Glomerular visceral epithelial cell (primary cell): ENCODE measurements around the gene TBC1D22A.

Experiments used
- DNase-seq: peaks from one replicate; pipeline ENCODE4 v3.0.0-alpha.2; 2016; ENCODE audit errors: extremely low spot score

Gene TBC1D22A

DNA sequence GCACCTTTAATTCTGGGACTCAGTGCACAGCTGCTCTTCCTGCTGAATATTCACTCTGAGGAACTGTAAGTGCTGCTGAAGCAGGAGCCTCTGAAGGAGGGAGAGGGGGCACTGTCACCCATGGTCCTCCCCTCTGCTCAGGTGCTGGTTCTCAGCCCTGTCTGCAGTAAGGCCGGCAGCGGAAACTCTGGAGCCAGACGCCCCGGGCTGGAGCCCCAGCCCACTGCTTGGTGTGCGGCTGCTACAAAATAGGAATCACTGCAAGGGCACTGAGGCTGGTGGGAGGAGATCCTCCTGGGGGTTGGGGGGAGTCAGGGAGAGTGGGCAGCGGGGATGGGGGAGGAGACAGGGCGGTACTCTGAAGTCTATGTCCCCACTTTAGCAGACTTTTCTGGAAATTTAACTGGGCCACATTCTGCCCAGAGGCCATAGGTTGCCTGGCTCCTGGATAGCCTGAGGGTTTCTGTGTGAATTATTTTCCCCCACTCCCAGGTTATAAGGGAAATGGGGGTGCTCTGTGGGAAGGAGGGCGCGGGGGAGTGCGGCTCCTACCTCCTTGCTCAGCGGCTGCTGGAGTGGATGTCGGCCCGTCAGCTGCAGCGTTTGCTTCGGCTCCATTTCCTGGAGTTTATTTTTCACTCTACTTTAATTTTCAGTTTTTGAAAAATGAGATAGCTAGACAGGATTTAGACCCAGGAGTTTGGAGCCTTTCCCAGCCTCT, 33.6 kb downstream of the TBC1D22A start:
- DNase-seq, result no peak

DNA sequence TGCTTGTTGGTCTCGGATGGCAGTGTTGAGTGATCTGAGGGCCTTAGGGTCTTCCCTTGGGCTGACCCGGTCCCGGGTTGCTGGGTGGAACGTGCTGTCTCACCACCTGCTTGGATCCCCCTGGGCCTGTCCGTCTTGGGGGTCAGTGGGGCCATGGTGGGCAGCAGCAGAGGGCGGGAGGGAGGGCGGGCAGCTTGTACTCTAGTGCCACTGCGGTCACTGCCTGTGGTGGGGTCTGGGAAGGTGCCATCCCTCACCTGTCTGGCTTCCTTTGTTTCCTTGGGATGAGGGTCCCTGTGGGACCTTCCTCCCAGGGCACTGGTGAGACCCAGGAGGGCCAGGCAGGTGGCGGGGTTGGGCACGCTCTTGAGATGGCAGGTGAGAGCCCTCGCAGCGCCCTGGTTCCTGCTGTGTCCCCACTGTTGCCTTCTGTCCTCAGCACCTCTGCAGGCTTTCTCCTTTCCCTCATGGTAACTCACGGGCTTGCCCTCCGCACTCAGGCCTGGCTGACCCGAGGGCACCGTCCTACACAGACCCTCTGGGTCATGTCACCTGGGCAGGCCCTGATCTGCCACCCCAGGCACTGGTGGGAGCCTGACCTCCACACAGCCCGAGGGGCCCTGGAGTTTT, 34.2 kb downstream of the TBC1D22A start:
- DNase-seq, result no peak

DNA sequence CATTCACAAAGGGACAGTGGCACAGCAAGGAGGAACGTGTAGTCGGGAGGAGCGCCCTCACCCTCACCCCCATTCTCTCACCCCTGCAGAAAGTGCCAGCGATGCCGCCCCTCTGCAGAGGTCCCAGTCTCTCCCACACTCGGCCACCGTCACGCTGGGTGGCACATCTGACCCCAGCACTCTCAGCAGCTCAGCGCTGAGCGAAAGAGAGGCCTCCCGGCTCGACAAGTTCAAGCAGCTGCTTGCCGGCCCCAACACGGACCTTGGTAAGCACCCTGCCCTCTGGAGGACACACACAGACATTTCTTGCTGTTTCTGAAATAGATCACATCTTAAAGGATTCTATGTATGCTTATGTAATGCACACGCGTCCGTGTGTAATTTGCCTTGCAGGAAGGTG, 34.9 kb downstream of the TBC1D22A start:
- DNase-seq, result peak; percentile 11

DNA sequence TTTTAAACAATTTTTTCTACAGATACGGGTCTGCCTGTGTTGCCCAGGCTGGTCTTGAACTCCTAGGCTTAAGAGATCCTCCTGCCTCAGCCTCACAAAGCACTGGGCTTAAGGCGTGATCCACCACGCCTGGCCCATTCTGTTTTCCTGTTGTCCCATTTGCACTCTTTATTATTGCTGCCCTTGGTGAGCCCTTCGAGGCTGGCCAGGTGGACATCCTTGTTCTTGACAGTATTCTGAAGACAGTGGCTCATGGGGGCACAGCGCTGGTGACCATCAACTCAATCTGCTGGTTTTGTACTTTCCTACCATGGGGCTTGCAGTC, 35.6 kb downstream of the TBC1D22A start:
- no peak for DNase-seq

DNA sequence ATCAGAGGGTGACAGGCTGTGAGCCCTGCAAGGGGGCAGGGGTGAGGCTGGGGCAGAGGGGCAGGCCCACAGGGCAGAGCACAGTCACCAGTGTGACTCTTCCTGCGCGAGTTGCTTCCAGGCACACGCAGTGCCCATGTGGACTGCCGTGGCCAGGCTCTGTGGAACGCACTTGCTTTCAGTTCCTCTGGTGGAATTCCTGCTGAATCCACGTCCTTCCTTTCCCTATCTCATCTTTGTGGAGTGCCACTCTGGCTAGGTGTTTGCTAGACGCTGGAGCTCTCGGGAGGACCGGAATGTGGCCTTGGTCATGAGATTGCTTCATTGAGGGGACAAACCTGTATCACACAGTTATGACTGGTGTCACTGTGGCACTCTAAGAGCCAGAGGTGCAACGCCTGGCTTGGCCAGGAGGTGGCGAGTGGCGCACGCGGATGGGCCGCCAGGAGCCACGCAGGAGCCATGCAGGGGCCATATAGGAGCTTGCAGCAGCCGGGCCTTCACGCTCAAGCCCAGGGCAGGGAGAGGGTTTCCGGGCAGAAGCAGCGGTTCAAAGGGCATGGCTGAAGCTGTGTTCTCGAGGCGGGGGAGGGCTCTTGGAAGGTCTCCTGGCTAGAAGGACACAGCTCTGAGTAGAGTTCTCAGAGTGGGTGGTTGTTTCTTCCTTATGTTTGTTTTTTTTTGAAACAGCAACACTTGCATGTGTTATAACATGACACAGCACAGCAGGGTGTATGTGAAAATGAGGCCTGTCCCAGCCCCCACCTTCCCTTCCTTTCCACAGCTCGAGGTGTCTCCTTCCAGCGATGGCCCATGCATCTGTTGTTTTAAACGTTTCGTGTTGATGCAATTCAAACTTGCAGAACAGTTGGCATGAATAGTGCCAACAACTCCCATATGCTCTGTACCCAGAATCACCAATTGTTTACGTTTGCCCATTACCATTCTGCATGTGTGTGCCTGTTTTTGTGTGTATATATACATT, 36.2 kb downstream of the TBC1D22A start:
- DNase-seq, result peak; percentile 69

DNA sequence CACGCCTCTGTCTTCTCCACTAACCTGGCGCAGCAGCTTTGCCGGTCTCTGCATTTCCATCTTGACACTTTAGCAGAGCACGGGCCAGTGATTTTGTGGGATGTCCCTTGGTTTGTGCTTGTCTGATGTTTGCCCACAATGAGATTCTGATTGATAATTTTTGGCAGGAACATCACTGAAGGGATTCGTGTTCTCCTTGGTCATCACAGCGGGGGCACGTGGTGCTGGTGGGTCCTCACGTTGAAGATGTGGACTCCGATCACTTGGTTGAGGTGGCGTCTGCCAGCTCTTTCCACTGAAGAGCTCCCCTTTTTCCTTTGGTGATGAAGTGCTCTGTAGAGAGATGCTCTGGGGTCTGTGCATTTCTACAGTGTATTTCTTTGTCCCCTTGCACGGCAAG, 37.2 kb downstream of the TBC1D22A start:
- DNase-seq, result no peak

DNA sequence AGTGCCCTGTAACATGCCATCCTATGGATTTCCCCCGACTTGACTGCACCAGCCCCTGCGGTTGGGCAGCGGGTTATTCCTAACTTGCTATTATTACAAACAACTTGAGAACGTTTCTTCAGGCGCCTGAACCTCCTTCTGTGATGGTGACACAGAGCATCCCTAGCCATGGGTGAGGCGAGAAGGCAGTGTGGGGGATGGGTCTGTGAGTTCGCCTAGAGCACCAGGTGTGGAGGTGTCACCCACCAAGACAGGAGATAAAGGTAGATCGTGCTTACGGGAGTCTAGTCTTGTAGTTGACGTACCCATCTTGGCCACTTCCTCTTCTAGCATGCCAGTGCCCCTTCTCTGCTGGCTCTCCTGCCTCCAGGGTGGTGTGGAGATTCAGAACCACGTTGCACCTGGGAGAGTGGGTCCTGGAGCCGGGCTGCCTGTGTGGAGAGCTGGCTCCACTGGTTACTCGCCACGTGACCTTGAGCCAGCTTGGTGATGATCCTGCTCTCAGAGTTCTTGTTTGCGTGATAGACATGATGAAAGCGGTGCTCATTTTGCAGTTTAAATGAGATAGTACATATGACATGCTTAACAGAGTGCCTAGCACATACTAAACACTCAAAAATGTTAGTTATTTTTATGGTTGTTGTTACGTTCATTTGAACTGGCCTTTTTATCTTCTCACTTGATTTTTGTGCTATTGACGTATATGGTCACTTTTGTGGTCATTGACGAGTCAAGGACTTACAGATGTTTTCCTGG, 37.8 kb downstream of the TBC1D22A start:
- no peak for DNase-seq

DNA sequence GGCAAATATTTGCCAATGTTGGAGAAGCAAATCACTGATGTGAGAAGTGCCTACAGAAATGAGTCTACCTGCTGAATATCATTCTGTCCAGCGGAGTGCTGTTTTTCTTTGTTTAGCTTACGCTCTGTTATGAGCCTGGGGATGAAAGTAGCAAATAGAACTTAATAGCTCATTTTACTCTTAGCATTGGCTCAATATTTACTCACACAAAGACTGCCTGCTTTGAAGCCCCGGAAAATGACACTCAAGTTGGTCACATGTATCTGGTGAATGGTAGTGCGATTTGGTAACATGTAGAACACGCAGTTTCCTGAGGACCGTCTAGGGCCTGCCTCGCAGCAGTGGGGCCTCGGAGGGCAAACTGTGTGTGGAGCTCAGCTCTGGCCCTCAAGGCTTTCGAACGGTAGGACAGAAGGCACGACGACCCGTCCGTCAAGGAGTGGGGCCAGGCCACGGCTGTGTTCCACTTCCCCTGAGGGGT, 38.9 kb downstream of the TBC1D22A start:
- DNase-seq, result no peak

DNA sequence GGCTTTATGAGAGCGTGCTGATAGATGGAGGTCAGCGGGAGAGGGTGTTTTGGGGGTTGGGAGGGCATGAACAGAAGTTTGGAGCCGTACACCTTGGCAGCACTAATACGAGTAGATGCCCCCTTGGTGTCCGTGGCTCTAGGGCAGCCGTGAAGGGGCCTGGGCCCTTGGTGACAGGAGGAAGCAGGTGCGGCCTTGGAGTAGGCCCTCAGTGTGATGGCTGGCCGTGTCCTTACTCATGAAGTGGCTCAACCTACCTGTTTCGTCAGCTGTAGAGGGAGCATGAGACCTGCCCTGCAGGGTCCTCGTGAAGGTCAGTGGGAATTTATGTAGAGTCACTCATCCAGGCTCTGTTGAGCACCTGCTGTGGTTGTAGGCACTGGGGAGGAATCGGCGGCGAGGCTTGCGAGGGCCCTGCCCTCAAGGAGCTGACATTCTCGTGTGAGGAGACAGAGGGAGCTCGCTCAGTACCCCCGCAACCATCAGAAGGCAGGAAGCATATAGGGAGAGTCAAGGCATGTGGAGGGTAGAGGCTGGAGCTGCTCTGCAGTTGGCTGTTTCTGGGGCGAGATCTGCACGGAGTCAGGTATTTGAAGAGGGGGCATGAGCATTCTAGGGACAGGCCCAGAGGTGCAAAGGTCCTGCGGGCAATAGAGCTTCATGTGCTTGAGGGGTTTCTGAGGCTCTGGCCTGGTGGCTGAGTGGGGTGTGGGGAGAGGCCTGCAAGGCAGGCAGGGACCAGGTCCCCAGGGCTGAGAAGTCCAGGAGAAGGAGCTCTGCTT, 39.6 kb downstream of the TBC1D22A start:
- no peak for DNase-seq

DNA sequence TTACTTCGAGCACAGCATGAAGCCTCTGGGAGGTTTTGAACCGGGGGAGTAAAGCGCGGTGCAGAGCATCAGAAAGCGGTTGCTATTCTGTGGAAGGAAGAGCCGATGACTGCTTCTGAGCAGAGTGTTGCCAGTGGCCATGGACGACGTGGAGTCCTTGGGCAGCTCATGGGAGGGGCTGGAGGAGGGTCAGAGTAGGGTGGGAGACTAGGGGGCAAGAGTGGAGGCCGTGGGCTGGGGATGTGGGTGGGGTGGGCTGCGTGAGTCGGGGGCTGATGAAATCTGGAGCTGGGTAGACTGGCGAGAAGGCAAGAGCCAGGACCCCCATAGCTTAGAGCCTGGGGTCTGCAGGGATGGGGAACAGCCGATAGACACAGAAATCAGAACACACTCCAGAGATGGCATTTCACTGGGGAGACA, 40.2 kb downstream of the TBC1D22A start:
- no peak for DNase-seq

DNA sequence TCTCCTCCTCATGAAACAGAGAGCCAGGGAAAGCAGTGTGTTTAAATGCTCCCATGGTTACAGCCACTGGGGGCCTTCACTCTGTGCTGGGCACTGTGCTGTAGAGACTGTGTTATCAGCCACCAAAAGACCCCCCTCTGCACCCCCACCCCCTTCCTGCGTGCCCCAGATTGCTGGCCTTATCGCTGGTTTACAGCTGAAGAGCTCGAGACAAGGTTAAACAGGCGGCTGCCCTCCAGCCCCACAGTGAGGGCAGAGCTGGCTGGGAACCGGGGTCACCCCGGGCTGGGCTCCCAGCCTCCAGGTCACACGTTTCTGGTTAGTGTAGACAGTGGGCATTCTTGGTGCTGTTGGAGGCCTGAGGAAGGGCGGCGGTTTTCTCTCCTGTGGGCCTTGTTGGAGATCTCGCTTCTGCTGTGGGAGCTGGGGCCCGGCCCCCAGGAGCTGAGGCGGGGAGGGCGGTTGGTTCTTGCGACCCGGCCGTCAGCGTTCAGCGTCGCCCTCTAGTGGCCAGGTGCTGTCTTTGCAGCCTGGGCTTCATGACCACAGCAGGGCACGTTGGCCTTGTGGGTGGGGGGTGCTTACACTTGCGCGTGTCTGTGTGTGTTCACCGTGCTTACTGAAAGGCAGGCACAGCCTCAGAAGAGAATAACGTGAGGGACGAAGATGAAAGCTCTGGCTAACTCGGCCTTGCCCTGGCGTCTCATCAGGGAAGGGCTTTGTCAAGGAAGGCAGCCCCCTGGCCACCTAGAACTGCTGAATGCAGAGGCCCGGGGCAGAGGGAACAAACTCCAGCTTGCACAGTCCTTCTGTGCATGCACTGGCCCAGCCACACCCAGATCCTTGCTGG, 40.8 kb downstream of the TBC1D22A start:
- peak; percentile 51 for DNase-seq

DNA sequence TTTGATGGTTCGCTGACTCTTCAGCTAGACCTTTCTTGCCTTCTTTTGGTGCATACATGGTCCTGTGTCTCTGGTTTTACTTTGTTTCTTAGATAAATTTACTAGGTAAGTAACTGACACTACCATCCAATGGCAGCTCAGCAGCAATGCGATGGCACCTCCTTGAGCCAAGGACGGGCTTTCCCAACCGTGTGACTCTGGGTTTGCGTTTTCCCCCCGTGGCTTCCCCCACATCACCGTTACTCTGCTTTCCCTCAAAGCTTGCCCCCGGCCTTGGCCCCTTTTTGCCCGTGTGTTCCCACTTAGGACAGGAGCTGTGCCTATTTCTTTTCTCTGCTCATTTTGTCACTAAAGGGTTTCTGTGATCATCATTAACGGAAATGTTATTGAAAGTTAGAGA, 41.5 kb downstream of the TBC1D22A start:
- no peak for DNase-seq

DNA sequence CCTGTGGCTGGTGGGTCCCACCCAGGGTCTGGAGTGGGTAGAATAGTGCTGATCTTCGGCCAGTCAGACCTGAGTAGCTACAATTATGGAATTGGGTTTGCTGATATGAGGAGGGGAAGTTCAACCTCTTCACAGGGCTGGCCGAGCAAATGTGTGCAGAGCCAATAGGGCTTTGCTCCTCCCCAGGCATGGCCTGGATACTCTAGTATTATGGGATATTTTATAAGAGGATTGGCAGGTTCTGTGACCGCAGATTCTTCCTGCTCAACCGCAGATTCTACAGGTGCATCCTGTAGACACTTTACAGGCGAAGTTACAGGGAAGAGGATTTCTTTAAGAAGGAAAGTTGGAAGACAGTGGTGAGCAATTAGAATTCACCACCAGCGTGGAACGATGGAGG, 44.3 kb downstream of the TBC1D22A start:
- no peak for DNase-seq

DNA sequence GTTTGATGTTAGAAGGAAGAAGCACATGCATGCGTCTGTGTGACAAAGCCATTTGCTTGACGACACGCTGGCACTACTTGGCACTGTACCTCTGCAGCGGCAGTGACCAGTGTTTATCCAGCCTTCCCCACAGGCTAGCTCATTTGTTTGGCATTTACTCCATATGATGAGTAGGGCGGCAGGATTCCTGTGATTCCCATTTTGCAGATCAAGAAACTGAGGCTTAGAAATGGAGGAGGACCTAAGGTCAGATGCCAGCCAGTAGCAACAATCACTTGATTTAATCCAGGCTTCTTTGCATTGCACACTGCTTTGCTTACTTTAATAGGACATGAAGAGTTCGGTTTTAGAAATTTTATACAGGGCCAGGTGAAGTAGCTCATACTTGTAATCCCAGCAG, 45.0 kb downstream of the TBC1D22A start:
- no peak for DNase-seq

DNA sequence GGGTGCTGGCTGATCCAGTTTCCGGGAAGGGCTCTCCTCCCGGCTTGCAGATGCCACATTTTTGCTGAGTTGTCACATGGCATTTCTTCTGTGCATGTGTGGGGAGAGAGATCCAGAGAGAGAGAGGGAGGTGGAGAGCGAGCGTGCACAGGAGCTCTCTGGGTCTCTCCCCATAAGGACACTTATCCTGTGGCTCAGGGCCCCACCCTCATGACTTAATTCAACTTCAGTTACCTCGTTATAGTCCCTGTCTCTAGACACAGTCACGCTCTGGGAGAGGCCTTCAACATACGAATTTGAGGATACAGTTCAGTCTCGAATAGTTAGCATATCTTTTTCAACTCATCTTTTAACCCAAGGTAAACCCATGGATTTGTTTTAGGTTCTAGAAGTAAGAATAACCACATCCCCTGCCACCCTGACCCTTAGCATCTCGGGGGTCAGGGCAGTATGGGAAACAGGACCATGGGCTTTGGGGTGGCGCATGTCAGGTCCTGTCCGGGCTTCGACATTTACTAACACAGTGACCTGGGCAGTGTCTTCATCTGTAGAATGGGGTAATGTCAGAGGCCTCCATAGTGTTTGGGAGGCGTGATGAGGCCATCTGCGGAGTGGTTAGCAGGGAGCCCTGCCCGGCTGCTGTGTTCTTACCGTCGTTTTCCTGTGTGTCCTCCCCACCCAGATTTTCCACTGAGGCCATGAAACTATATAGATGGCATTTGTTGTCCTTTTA, 46.9 kb downstream of the TBC1D22A start:
- DNase-seq, result no peak

DNA sequence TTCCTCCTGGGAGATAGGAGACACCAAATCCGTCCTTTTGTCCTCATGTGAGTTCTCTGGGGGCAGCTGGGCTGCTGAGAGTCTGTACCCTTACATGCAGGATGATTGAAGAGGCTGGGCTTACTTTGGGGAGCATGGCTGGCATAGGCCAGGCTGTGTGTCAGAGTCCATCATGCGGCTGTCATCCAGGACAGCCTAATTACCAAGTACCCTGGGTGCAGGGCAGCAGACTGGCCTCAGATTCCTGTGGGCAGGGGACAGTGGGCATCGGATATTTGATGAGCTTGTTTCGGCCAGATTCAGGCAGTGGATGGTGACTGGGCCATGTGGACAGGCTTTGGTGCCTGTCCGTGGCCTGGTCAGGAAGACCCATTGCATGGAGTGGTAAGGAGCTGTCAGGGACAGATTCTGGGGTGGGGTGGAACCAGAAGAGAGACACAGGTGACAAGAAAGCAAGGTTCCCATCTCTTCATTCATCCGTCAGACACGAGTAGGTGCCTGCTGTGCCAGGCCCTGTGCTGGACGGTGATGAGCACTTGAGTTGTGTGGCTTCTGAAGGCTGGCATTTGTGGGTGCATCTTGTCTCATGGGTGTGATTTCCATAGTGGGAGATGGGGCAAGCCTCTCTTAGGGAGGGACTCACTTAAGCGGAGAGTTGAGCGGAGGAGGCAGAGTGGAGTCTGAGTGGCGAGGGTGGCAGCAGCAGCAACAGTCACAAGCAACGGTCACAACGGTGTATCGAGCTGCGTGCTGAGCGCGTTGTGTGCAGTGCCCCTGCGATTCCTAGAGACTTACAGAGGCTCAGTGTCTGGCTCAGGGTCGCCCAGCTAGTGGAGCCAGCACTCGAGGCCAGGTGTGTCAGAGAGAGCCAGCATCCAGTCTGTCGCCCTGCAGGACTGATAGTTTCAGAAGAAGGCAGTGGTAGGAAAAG, 48.7 kb downstream of the TBC1D22A start:
- no peak for DNase-seq

DNA sequence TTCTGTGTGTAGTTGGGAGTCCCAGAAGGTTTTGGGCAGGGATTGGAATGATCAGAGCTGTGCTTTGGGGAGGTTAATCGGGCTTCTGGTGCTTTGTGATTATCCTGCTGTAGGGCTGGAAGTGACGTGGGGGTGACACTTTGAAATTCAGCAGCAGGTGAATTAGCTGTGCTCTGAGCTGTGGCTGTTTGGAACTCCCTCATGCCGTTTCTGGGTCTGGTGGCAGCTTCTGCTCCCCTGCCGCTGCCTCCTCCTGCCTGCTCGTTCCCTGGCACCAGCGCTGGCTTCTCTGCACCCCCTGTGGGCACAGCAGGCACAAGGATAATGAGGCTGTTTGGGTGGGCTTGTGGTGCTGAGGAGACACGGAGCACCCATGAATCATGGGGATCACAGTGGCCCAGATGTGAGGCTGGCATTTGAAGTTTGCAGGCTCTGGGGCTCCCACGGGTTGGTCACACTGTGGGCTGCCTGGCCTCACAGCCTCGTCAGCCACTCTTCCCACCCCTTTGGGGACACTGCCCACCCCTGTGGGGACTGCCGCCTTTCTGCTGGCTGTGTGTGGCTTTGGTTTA, 49.7 kb downstream of the TBC1D22A start:
- DNase-seq, result no peak

DNA sequence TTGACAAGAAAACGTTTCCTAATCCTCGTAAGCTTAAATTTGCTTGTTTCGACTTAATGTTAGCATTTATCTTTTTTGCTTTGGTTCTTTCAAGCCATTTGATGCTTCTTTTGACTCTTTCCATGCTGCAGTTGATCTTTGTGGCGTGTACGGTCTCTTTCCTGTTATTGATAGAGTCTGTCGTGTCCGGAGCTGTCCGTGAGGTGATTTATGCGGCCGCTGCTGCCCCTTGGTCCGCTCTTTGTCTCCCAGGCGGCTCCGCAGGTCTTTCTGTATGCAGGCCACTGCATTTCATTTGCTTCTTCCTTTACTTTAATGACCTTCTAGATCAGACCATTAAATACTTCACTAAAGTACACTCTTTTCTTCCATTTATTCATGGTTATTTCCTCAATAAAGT, 50.3 kb downstream of the TBC1D22A start:
- no peak for DNase-seq
